HCT116 (cell line): ENCODE data around the gene MEGF6. TPM values are rescaled to one million over a fixed set of nuclear protein-coding genes. Genes with fewer than 3 reads are reported as not detected.

Experiments
- ATAC-seq: fragments of 200-7000 bp; cut with Tn5 transposase; 2 replicates; pipeline ENCODE4 v1.9.1; 2020; ENCODE audit warnings: mild to moderate bottlenecking, moderate library complexity
- BruUV-seq: library from RNA; stranded (reverse); fragments of 400-500 nt; replicated peaks from 2 replicates; lab custom pipeline; 2021; lab: Mats Ljungman, UMichigan
- CTCF ChIA-PET: fragments of 300-600 bp; sonication (Branson Sonifier 250); formaldehyde crosslinking; loops from one replicate; lab custom pipeline; 2021; ENCODE audit warnings: antibody characterized with exemption; lab: Charles Lee
- POLR2A ChIA-PET: fragments of 300-600, 350-600 bp; sonication (Branson Sonifier 250); formaldehyde crosslinking; loops from one replicate; lab custom pipeline; 2021; ENCODE audit warnings: antibody characterized with exemption; lab: Charles Lee
- RAD21 ChIA-PET, 2 experiments: fragments of 300-600 bp; sonication (Branson Sonifier 250); formaldehyde crosslinking; loops; one replicate each; lab custom pipeline; 2023; ENCODE audit warnings: low total read pairs in 2 of 2; ENCODE audit not compliant: uncharacterized antibody in 2 of 2, unreplicated experiment in 2 of 2, low non-redundant PET in 1 of 2; lab: Charles Lee
- DNase-seq: peaks from one replicate; pipeline ENCODE4 v3.0.0-alpha.2; 2010; ENCODE audit warnings: low read depth, low spot score
- H2AFZ ChIP-seq: fragments of 200-600 bp; shearing (Covaris generic), sonication (generic); 2 replicates; pipeline ENCODE4 v1.6.1; 2017; ENCODE audit warnings: low read depth, mixed run types, mixed read lengths, antibody characterized with exemption, low read length; ENCODE audit not compliant: poor library complexity, severe bottlenecking
- H3K27ac ChIP-seq: 2 replicates; pipeline ENCODE4 v1.5.1; 2012; ENCODE audit warnings: low read depth, low read length
- H3K27me3 ChIP-seq: fragments of 200-600 bp; sonication (generic); 2 replicates; pipeline ENCODE4 v1.6.1; 2016; ENCODE audit warnings: mixed run types, low read length, mixed read lengths; ENCODE audit not compliant: insufficient read depth
- H3K36me3 ChIP-seq, 2 experiments: fragments of 200-500 bp in 1 of 2; fragments of 200-600 bp in 1 of 2; sonication (Bioruptor generic) in 1 of 2; sonication (generic) in 1 of 2; 2 replicates each; pipeline versions ENCODE4 v1.5.1 to v1.6.1; 2014 to 2016; ENCODE audit warnings: low read length in 2 of 2, inconsistent platforms in 1 of 2, mixed read lengths in 1 of 2, mixed run types in 1 of 2; ENCODE audit not compliant: insufficient read depth in 2 of 2, control insufficient read depth in 1 of 2
- H3K4me1 ChIP-seq, 2 experiments: fragments of 200-600 bp in 1 of 2; sonication (generic) in 1 of 2; 2 replicates each; pipeline versions ENCODE4 v1.5.1 to v1.6.1; 2012 to 2017; ENCODE audit warnings: low read length in 2 of 2, inconsistent platforms in 1 of 2, mild to moderate bottlenecking in 1 of 2, mixed read lengths in 1 of 2, mixed run types in 1 of 2, moderate library complexity in 1 of 2; ENCODE audit not compliant: insufficient read depth in 2 of 2, control insufficient read depth in 1 of 2
- H3K4me2 ChIP-seq: fragments of 200-600 bp; sonication (generic); 2 replicates; pipeline ENCODE4 v1.6.1; 2017; ENCODE audit warnings: mixed run types, low read length, mixed read lengths
- H3K4me3 ChIP-seq, 2 experiments: fragments of 200-600 bp in 1 of 2; sonication (generic) in 1 of 2; replicated peaks in 1 of 2; 2 replicates each; pipeline ENCODE4 v1.5.1; 2011 to 2016; ENCODE audit warnings: low read length in 2 of 2, control low read depth in 1 of 2, low read depth in 1 of 2, mild to moderate bottlenecking in 1 of 2, mixed read lengths in 1 of 2, mixed run types in 1 of 2
- H3K79me2 ChIP-seq: fragments of 200-600 bp; sonication (generic); 2 replicates; pipeline ENCODE4 v1.6.1; 2017; ENCODE audit warnings: mild to moderate bottlenecking, mixed run types, low read length, moderate library complexity, mixed read lengths; ENCODE audit not compliant: insufficient read depth
- H3K9ac ChIP-seq: fragments of 200-600 bp; sonication (generic); 2 replicates; pipeline ENCODE4 v1.6.1; 2016; ENCODE audit warnings: low read length, mixed read lengths
- H3K9me2 ChIP-seq: fragments of 200-600 bp; sonication (generic), shearing (Covaris generic); 2 replicates; pipeline ENCODE4 v1.6.1; 2017; ENCODE audit warnings: mixed run types, mild to moderate bottlenecking, moderate library complexity; ENCODE audit not compliant: insufficient read depth
- H3K9me3 ChIP-seq, 2 experiments: fragments of 200-500 bp in 1 of 2; fragments of 200-600 bp in 1 of 2; sonication (Bioruptor generic) in 1 of 2; sonication (generic) in 1 of 2; 2 replicates each; pipeline ENCODE4 v1.6.1; 2014 to 2017; ENCODE audit warnings: low read length in 2 of 2, mixed read lengths in 2 of 2, inconsistent platforms in 1 of 2, low read depth in 1 of 2, mild to moderate bottlenecking in 1 of 2, mixed run types in 1 of 2, moderate library complexity in 1 of 2; ENCODE audit not compliant: control insufficient read depth in 1 of 2, insufficient read depth in 1 of 2
- H4K20me1 ChIP-seq: fragments of 200-600 bp; sonication (generic), shearing (Covaris generic); 2 replicates; pipeline ENCODE4 v1.6.1; 2017; ENCODE audit warnings: mixed run types, mild to moderate bottlenecking, moderate library complexity; ENCODE audit not compliant: insufficient read depth
- CEBPB ChIP-seq: IDR thresholded peaks from 2 replicates; pipeline ENCODE4 v1.6.1; 2012; ENCODE audit warnings: low read depth
- CTCF ChIP-seq, 3 experiments: fragments of 200-600 bp in 1 of 3; sonication (generic) in 1 of 3; IDR thresholded peaks in 2 of 3; conservative IDR thresholded peaks in 1 of 3; 2 replicates each; pipeline ENCODE4 v1.5.1; 2012 to 2017; ENCODE audit warnings: low read depth in 2 of 3, low read length in 2 of 3, antibody characterized with exemption in 1 of 3, borderline replicate concordance in 1 of 3, control low read depth in 1 of 3, mild to moderate bottlenecking in 1 of 3, mixed read lengths in 1 of 3, mixed run types in 1 of 3, moderate library complexity in 1 of 3; ENCODE audit not compliant: insufficient read depth in 1 of 3
- ELF1 ChIP-seq: IDR thresholded peaks from 2 replicates; pipeline ENCODE4 v1.6.1; 2012; ENCODE audit warnings: low read depth, borderline replicate concordance
- EZH2 ChIP-seq: fragments of 200-600 bp; sonication (generic); IDR thresholded peaks from 2 replicates; pipeline ENCODE4 v1.6.1; 2017; ENCODE audit warnings: antibody characterized with exemption, mixed run types
- EZH2phosphoT487 ChIP-seq: fragments of 200-600 bp; IDR thresholded peaks from 2 replicates; pipeline ENCODE4 v1.6.1; 2018; ENCODE audit warnings: antibody characterized with exemption, borderline replicate concordance
- FOSL1 ChIP-seq: IDR thresholded peaks from 2 replicates; pipeline ENCODE4 v1.6.1; 2012; ENCODE audit warnings: low read depth
- POLR2A ChIP-seq: IDR thresholded peaks from 2 replicates; pipeline ENCODE4 v1.7.0; 2011; ENCODE audit warnings: borderline replicate concordance; ENCODE audit not compliant: insufficient read depth, insufficient read length; ENCODE audit errors: extremely low read depth
- POLR2AphosphoS5 ChIP-seq: IDR thresholded peaks from 2 replicates; pipeline ENCODE4 v1.6.1; 2011; ENCODE audit warnings: mild to moderate bottlenecking, low read depth, low read length, moderate library complexity
- RAD21 ChIP-seq: IDR thresholded peaks from 2 replicates; pipeline ENCODE4 v1.6.1; 2012; ENCODE audit warnings: low read depth, mild to moderate bottlenecking
- REST ChIP-seq: IDR thresholded peaks from 2 replicates; pipeline ENCODE4 v1.6.1; 2012; ENCODE audit warnings: low read depth
- SIN3A ChIP-seq: IDR thresholded peaks from 2 replicates; pipeline ENCODE4 v1.6.1; 2012; ENCODE audit warnings: low read depth
- SP1 ChIP-seq: IDR thresholded peaks from 2 replicates; pipeline ENCODE4 v1.6.1; 2012; ENCODE audit warnings: low read depth
- SRF ChIP-seq: IDR thresholded peaks from 2 replicates; pipeline ENCODE4 v1.6.1; 2012; ENCODE audit warnings: low read depth
- YY1 ChIP-seq: IDR thresholded peaks from 2 replicates; pipeline ENCODE4 v1.6.1; 2011; ENCODE audit warnings: low read length, low read depth, moderate library complexity, mild to moderate bottlenecking; ENCODE audit not compliant: insufficient replicate concordance; ENCODE audit errors: extremely low read depth
- ZFX ChIP-seq: fragments of 450-650 bp; IDR thresholded peaks from 2 replicates; pipeline ENCODE4 v1.6.1; 2017
- ZNF274 ChIP-seq: fragments of 200-500 bp; sonication (Bioruptor generic); IDR thresholded peaks from 2 replicates; pipeline ENCODE4 v1.6.1; 2014; ENCODE audit warnings: mild to moderate bottlenecking, low read depth, low read length, inconsistent platforms
- intact Hi-C: fragments of 100-400 bp; cut with micrococcal nuclease; formaldehyde crosslinking; loops from 2 replicates; pipeline ENCODE4 v1.10.0; 2022
- total RNA-seq: library from RNA; stranded (reverse); gene quantifications from one replicate; pipeline ENCODE4 v1.2.1, GENCODE V29; 2021; ENCODE audit not compliant: unreplicated experiment

The MEGF6 gene
- total RNA-seq, 1 experiment from 2014 or later, result 47.6 TPM

- ChIA-PET POLR2A (no interaction called here), CTCF (no interaction called here), RAD21 (no interaction called here)
- TF ChIP-seq SP1, result no peak
- TF ChIP-seq CEBPB, result no peak
- no peak for TF ChIP-seq RAD21
- no peak for TF ChIP-seq POLR2A
- no peak for TF ChIP-seq POLR2AphosphoS5
- no peak for TF ChIP-seq ZNF274
- no peak for TF ChIP-seq SRF
- no peak for TF ChIP-seq EZH2phosphoT487
- no peak for TF ChIP-seq YY1
- TF ChIP-seq ZFX, result no peak
- no peak for TF ChIP-seq SIN3A
- TF ChIP-seq EZH2, result no peak
- no peak for TF ChIP-seq CTCF (IDR thresholded peaks at IDR 0.05 in 2 of 3, conservative IDR thresholded peaks at IDR 0.05 in 1 of 3; ENCODE audit: borderline replicate concordance in 1 of 3, insufficient read depth in 1 of 3, low read depth in 2 of 3, low read length in 2 of 3)
- TF ChIP-seq REST, result no peak
- TF ChIP-seq ELF1, result no peak
- no peak for TF ChIP-seq FOSL1
- no peaks in the 10 kb centered on the region for H3K27me3 ChIP-seq
- no peaks in the 10 kb centered on the region for H3K36me3 ChIP-seq
- no peak overlapping the region for H3K4me3 ChIP-seq
- no peaks in the 10 kb centered on the region for H3K9me2 ChIP-seq
- H3K27ac ChIP-seq, result no peak overlapping the region
- H2AFZ ChIP-seq, result no peak overlapping the region
- intact Hi-C loops, result no loop called here
- no peak overlapping the region for H3K4me2 ChIP-seq
- no TSS peak for BruUV-seq
- no peak overlapping the region for H3K9ac ChIP-seq
- no peaks in the 10 kb centered on the region for H4K20me1 ChIP-seq
- H3K4me1 ChIP-seq, result peaks cover 6 to 27% of the 10 kb centered on the region in 2 experiments; a peak in 2 of 4 replicates
- DNase-seq (no peak), ATAC-seq (no peak)
- no peaks in the 10 kb centered on the region for H3K9me3 ChIP-seq
- H3K79me2 ChIP-seq, result no peaks in the 10 kb centered on the region
These were observed 111.0 kb downstream of the MEGF6 start for GRCh38 chr1:3500265-3500835.
